ENCODE measurements around the gene PRC1.

The PRC1 gene

GRCh38 chr15:90953947-90954711, 40.2 kb downstream of the PRC1 start:
- DNase-seq: no peak

- no peak for DNase-seq
Measured at GRCh38 chr15:90952901-90953677, 41.2 kb downstream of the PRC1 start.

- no peak for DNase-seq
Measured at GRCh38 chr15:90950676-90951075, 43.7 kb downstream of the PRC1 start.

GRCh38 chr15:90949979-90950675, 44.2 kb downstream of the PRC1 start:
- no peak for DNase-seq

- no peak for DNase-seq
Measured at GRCh38 chr15:90948506-90948905, 45.8 kb downstream of the PRC1 start.

GRCh38 chr15:90947577-90948357, 46.6 kb downstream of the PRC1 start:
- DNase-seq: no peak

GRCh38 chr15:90946941-90947576, 47.3 kb downstream of the PRC1 start:
- DNase-seq: no peak

- no peak for DNase-seq
Measured at GRCh38 chr15:90946538-90946937, 47.8 kb downstream of the PRC1 start.

- DNase-seq: no peak
Measured at GRCh38 chr15:90945091-90945490, 49.2 kb downstream of the PRC1 start.

- DNase-seq: no peak
Measured at GRCh38 chr15:90942354-90943120, 51.8 kb downstream of the PRC1 start.

- no peak for DNase-seq
Measured at GRCh38 chr15:90941038-90941437, 53.3 kb downstream of the PRC1 start.

- no peak for DNase-seq
Measured at GRCh38 chr15:90939756-90940155, 54.6 kb downstream of the PRC1 start.

- no peak for DNase-seq
Measured at GRCh38 chr15:90938261-90938660, 56.1 kb downstream of the PRC1 start.

- no peak for DNase-seq
Measured at GRCh38 chr15:90936823-90937222, 57.5 kb downstream of the PRC1 start.

GRCh38 chr15:90934949-90935751, 59.2 kb downstream of the PRC1 start, which contains the start of gene UNC45A:
TSS of gene UNC45A (plus strand) at chr15:90935285. CDS start at chr15:90935325, 40 bp downstream.
- DNase-seq: peak; percentile 99

- peak; percentile 94 for DNase-seq
Measured at GRCh38 chr15:90934256-90934948, 59.9 kb downstream of the PRC1 start.

GRCh38 chr15:90933301-90933700, 61.0 kb downstream of the PRC1 start:
- no peak for DNase-seq

GRCh38 chr15:90932660-90932991, 61.7 kb downstream of the PRC1 start:
- DNase-seq: no peak

- peak; percentile 97 for DNase-seq
Measured at GRCh38 chr15:90931828-90932659, 62.3 kb downstream of the PRC1 start, which contains the start of gene HDDC3. TSS of gene HDDC3 (minus strand) at chr15:90932549. CDS start at chr15:90932540, 9 bp downstream.

Measured in RPMI8226 (cell line).